GM18498 (cell line): Measurements from ENCODE around the gene ENTPD1.
A peak's percentile ranks its signal among the peaks of the same experiment; 100 is the strongest.
"Not testable (repeated sequence)": the region's sequence is repeated elsewhere in the genome, so short reads cannot be mapped to it uniquely, and the experiment has no call there.

Source experiments
- ATAC-seq: cut with Tn5 transposase; IDR thresholded peaks from one replicate; pipeline ENCODE4 v1.9.1; 2021; ENCODE audit warnings: mild to moderate bottlenecking, moderate library complexity; ENCODE audit not compliant: unreplicated experiment

The ENTPD1 gene

GRCh38 chr10:95861386-95861785 is 105.4 kb downstream of the ENTPD1 start:
- no peak for ATAC-seq

DNA sequence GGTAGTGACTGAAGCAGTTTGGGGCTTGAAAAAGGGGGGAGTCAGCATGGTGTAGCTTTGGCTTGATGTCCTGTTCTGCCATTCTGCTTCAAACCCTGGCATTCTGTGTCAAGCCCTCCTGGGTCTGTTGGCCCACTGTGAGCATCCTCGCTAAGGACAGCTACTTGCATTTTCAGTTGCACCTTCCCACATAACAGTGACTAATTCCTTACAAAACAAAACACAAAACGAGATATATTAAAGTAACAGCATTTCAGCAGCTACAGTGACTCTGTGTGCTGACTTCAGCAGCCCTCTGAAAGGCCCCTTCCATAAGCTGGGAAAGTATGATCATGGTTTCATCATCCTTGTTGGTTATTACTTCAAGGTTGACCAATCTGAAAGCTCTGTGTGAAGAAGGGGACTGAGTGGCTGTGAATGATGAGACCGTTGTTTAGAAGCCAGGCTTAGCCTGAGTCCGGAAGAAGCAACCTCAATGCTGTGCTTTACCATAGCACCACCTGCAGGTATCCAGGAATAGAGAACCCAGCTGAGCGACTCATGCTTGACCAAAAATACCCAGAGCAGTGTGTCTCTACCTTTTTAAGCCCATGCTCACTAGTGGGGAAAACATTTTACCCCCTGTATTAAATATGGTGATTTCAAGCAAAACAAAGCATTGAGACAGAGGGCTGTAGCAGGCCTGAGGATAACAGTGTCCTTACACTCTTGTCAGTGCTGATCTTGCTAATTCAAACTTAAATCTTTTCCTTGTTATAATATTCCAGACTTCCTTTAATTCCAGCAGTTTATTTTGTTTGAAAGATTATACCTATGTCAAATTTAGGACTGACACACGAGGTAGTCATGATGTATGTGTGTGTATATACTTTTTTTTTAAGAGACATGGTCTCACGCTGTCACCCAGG is 109.2 kb downstream of the ENTPD1 start:
- peak; percentile 87 for ATAC-seq

GRCh38 chr10:95865814-95866466 is 110.0 kb downstream of the ENTPD1 start:
- no peak for ATAC-seq

- no peak for ATAC-seq
Measured at GRCh38 chr10:95866467-95866842, 110.5 kb downstream of the ENTPD1 start.

- no peak for ATAC-seq
Measured at GRCh38 chr10:95867866-95868265, 111.9 kb downstream of the ENTPD1 start.

- no peak for ATAC-seq
Measured at GRCh38 chr10:95872158-95872711, 116.3 kb downstream of the ENTPD1 start.

DNA sequence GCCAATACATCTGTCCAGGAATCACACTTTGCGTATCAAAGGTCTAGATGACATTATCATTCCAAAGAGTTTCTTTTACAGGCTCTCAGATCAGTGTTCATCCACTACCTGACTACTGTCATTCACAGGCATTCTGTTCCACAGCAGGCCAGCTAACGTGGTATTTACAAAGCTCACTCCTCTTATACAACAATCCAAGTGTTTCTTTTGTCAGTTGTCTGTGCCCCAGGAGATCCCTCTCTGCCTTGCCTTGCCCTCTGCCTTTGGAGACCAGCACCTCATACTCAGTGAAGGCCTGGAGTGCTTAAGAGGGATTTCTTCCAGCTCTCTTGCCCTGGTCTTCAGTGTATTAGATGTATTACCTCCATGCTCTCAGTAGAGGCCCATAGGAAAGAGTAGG is 117.2 kb downstream of the ENTPD1 start:
- no peak for ATAC-seq

DNA sequence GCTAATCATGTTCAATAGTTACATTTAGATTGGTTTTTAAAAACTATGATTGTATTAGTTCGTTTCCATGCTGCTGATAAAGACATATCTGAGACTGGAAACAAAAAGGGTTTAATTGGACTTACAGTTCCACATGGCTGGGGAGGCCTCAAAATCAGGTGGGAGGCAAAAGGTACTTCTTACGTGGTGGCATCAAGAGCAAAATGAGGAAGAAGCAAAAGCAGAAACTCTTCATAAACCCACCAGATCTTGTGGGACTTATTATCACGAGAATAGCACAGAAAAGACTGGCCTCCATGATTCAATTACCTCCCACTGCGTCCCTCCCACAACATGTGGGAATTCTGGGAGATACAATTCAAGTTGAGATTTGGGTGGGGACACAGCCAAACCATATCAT is 117.7 kb downstream of the ENTPD1 start:
- no peak for ATAC-seq

GRCh38 chr10:95874783-95875182 is 118.8 kb downstream of the ENTPD1 start:
- not testable (repeated sequence) for ATAC-seq

GRCh38 chr10:95876756-95877155 is 120.8 kb downstream of the ENTPD1 start:
- no peak for ATAC-seq

- no peak for ATAC-seq
Measured at GRCh38 chr10:95877881-95878280, 121.9 kb downstream of the ENTPD1 start.

- ATAC-seq = peak; percentile 69
Measured at GRCh38 chr10:95880704-95881103, 124.7 kb downstream of the ENTPD1 start.

- no peak for ATAC-seq
Measured at GRCh38 chr10:95881316-95881715, 125.4 kb downstream of the ENTPD1 start.

DNA sequence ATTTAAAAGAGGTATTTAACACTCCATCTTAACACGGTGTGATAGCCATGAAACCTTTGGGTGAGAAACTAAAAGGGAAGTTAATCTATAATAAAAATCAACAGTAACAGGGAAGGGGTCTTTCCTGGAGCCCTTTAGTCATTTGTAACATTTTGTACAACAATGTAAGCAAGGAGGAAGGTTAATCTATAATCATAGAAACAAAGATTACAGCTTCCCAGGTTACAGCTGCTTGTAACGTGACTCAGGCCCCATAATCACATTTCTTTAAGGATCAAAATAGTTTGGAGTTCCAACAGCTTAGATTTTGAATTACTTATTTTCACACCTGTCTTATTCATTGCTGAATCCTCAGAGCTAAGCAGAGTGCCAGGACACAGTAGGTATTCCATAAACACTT is 133.9 kb downstream of the ENTPD1 start:
- no peak for ATAC-seq

DNA sequence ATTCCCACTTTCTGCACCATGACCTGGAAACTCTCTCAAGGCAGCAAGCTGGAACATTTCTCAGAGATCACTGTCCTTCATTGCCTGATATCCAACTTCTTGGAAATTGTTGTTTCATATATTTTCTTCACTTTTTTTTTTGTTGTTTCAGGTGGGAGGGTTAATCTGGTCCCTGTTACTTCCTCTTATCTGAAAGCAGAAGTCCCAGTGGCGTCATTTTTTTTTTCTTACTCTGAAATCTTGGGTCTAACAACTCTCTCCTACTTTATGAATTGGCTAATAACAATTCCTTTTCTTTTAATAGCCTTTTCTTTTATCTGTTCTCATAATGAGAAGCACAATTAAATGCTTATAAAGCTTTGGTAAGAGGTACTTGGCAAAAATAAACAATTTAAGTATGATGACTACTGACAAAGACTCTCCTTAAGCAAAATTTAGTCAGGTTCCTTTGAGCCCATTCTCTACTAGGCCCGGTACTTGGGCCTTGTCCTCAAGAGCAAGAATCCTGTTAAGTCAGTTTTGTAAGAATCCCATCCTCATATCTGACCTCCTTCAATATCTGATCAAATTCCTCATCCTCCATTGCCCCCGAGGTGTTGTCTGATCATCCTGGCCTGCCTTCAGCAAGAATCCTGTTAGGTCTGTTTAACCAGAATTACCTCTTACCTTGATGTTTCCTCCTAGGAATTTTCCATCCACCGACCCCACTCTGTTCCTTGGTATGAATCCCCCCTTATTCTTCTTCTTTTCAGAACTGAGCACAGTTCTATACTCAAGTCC is 140.3 kb downstream of the ENTPD1 start:
- no peak for ATAC-seq

DNA sequence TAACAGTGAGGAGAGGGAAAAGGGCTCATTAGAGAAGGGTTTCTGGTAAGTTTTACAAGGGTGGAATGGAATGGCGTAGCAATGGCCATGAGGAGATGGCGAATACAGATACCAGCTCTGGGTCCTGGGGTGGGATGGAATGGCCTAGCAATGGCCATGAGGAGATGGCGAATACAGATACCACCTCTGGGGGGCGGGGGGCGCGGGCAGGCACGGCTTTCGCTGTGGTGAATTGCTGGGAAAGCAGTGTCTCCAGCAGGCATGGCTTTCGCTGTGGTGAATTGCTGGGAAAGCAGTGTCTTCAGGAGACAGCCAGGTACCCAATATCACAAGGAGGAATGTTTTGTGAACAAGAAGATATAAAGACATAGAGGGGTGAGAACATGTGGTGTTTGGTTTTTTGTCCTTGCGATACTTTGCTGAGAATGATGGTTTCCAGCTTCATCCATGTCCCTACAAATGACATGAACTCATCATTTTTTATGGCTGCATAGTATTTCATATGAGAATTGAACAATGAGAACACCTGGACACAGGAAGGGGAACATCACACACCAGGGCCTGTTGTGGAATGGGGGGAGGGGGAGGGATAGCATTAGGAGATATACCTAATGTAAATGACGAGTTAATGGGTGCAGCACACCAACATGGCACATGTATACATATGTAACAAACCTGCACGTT is 150.1 kb downstream of the ENTPD1 start:
- not testable (repeated sequence) for ATAC-seq

DNA sequence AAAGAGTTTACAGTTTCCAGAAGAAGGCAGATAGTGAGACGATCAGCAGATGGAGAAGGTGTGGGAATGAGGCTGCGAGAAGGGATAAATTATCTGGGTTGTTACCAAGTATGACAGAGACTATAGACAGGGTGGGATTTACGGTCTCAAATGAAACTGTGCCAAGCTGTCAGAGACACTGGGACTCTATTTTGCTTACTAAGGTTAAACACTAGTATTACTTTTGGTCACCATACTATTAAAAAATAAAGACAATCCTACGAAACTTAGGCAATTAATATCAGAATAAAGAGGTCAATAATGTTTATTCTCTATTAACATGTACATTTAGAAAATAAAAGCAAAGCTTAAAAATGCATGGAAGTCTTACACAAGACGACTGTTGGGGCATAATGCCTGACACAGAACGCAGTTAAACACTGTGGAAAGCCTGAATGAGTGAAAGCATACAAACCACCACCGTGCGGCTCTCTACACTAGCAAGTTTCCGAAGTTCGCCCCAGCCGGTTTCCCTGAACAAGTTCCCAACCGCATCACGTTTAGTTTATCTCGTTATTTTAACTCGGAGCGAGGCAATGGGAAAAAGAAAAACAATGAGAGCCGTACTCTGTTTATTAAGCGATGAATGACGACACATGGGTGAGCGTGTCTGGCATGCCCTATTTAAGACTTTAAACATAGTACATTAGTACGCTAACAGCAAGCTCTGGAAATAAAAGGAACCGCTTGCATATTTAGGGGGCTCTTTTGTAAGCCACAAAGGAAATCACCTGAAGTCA is 150.9 kb downstream of the ENTPD1 start:
- ATAC-seq = peak; percentile 46

DNA sequence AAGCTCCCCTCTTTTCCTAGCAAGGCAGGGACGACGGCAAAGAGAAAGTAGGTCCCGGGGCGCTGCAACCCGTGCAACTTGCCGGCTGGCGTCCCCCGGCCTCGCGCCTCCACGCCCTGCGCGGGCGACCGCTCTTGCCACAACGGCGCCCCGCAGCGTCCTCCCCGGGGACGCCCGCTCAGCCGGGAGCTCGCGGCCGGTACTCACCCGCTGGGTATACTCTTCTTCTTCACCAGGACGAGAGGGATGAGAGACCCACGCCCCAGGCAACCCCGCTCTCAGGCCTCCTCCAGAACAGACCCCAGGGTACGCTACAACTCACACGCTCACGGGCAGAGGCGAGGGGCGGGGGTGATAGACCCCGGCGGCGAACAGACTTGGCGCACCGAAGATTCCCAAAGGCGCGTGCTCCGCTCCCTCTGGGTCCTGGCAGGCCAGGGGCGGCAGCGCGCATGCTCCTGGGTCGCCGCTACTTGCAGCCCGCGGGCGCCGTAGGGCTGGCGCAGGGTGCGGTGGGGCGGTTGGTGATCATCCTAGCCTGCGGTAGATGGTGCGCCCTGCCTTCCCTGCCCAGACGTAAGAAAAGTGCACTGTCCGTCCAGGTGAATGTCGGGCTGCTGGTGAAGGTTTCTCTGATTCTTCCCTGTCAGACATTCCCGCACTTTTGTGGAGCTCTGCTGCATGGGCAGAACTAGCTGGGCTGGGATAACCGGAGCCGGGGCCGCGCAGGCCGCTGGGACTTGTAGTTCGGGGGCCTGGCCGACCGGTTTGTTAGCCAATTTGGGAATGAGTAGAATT is 151.7 kb downstream of the ENTPD1 start, which contains the start of gene CC2D2B:
Gene CC2D2B (plus strand): TSS at position 520 of the 798 bp plus-strand sequence. CDS start 3,349 bp downstream, outside the sequence.
- peak; percentile 87 for ATAC-seq

- ATAC-seq = no peak
Measured at GRCh38 chr10:95908450-95908849, 152.5 kb downstream of the ENTPD1 start.
